Loucy (cell line): Measurements from ENCODE around the gene SEMA4F.

Experiments
- EZH2phosphoT487 ChIP-seq: fragments of 200-600 bp; IDR thresholded peaks from 2 replicates; pipeline ENCODE4 v1.6.1; 2018; ENCODE audit warnings: antibody characterized with exemption, mild to moderate bottlenecking, moderate library complexity, borderline replicate concordance
- TF ChIP-seq, protein P1 (sequence below): fragments of 200-600 bp; sonication (generic); conservative IDR thresholded peaks from 2 replicates; pipeline ENCODE4 v1.5.1; 2014; ENCODE audit warnings: mild to moderate bottlenecking, antibody characterized with exemption, low read length

DNA sequence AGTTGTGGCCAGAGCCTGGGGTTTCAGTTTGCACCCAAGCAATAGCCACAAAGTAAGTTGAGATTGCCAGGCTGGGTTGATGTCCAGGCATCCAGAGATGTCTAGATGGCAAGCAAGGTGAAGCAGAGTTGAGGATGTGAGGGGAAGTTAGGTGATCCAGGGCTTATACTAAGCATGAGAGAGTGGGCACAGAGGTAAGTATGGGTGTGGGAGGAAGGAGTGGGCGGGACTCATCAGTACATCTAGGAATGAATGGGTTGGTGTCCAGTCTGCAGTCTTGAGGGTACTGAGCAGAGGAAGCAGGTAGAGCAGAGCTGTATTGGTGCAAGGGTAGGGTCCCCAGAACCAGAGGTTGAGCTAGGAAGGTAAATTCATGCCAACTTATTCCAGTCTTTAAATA, 1.5 kb downstream of the SEMA4F start:
- TF ChIP-seq, protein P1, sequence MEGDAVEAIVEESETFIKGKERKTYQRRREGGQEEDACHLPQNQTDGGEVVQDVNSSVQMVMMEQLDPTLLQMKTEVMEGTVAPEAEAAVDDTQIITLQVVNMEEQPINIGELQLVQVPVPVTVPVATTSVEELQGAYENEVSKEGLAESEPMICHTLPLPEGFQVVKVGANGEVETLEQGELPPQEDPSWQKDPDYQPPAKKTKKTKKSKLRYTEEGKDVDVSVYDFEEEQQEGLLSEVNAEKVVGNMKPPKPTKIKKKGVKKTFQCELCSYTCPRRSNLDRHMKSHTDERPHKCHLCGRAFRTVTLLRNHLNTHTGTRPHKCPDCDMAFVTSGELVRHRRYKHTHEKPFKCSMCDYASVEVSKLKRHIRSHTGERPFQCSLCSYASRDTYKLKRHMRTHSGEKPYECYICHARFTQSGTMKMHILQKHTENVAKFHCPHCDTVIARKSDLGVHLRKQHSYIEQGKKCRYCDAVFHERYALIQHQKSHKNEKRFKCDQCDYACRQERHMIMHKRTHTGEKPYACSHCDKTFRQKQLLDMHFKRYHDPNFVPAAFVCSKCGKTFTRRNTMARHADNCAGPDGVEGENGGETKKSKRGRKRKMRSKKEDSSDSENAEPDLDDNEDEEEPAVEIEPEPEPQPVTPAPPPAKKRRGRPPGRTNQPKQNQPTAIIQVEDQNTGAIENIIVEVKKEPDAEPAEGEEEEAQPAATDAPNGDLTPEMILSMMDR: no peak
- no peak for TF ChIP-seq EZH2phosphoT487
